GM18868 (cell line): Measurements from ENCODE around the gene PPP1R14D.
"Not testable (repeated sequence)": the region's sequence is repeated elsewhere in the genome, so short reads cannot be mapped to it uniquely, and the experiment has no call there.

Experiments
- ATAC-seq: cut with Tn5 transposase; IDR thresholded peaks from one replicate; pipeline ENCODE4 v1.9.1; 2021; ENCODE audit warnings: mild to moderate bottlenecking, moderate library complexity; ENCODE audit not compliant: unreplicated experiment

Gene PPP1R14D

GRCh38 chr15:40828447-40829036, at the start of gene PPP1R14D:
Gene PPP1R14D (minus strand): TSS chr15:40828708. CDS start chr15:40828641, 67 bp downstream.
- ATAC-seq: no peak

GRCh38 chr15:40877694-40878093, 49.2 kb upstream of the PPP1R14D start:
- no peak for ATAC-seq

- ATAC-seq: no peak
Measured at GRCh38 chr15:40875991-40876730, 47.7 kb upstream of the PPP1R14D start.

GRCh38 chr15:40873694-40874561, 45.4 kb upstream of the PPP1R14D start, which contains the start of gene RHOV:
Gene RHOV (minus strand): TSS chr15:40874234. CDS start chr15:40874139, 95 bp downstream.
- ATAC-seq: peak; percentile 59

- ATAC-seq: no peak
Measured at GRCh38 chr15:40872791-40873693, 44.5 kb upstream of the PPP1R14D start.

- ATAC-seq: peak; percentile 57
Measured at GRCh38 chr15:40871749-40872617, 43.5 kb upstream of the PPP1R14D start.

GRCh38 chr15:40870716-40871115, 42.2 kb upstream of the PPP1R14D start:
- ATAC-seq: no peak

- ATAC-seq: no peak
Measured at GRCh38 chr15:40869686-40870085, 41.2 kb upstream of the PPP1R14D start.

GRCh38 chr15:40867199-40867598, 38.7 kb upstream of the PPP1R14D start:
- no peak for ATAC-seq

- ATAC-seq: no peak
Measured at GRCh38 chr15:40863660-40864270, 35.3 kb upstream of the PPP1R14D start.

- ATAC-seq: not testable (repeated sequence)
Measured at GRCh38 chr15:40861147-40861546, 32.6 kb upstream of the PPP1R14D start.

GRCh38 chr15:40859206-40859851, 30.8 kb upstream of the PPP1R14D start:
- peak; percentile 77 for ATAC-seq

GRCh38 chr15:40858706-40859105, 30.2 kb upstream of the PPP1R14D start:
- no peak for ATAC-seq

GRCh38 chr15:40857601-40858341, 29.3 kb upstream of the PPP1R14D start:
- ATAC-seq: peak; percentile 51

- no peak for ATAC-seq
Measured at GRCh38 chr15:40856746-40857145, 28.2 kb upstream of the PPP1R14D start.

- ATAC-seq: no peak
Measured at GRCh38 chr15:40855706-40856234, 27.3 kb upstream of the PPP1R14D start.

GRCh38 chr15:40854161-40854560, 25.7 kb upstream of the PPP1R14D start:
- no peak for ATAC-seq
